SJCRH30 (cell line): ENCODE measurements around the gene ZNF787. TPM values are rescaled to one million over a fixed set of nuclear protein-coding genes. Genes with fewer than 3 reads are reported as not detected.
"Not testable (repeated sequence)": the region's sequence is repeated elsewhere in the genome, so short reads cannot be mapped to it uniquely, and the experiment has no call there.

Experiments
- DNase-seq, 2 experiments: peaks; one replicate each; pipeline ENCODE4 v3.0.0-alpha.2; 2015 to 2020
- H3K27ac ChIP-seq: fragments of 250-450 bp; sonication (Bioruptor Pico); 2 replicates; pipeline ENCODE4 v1.5.1; 2020; ENCODE audit warnings: mild to moderate bottlenecking, moderate library complexity
- H3K27me3 ChIP-seq: fragments of 250-450 bp; sonication (Bioruptor Pico); 2 replicates; pipeline ENCODE4 v1.5.1; 2020; ENCODE audit warnings: mild to moderate bottlenecking, moderate library complexity
- H3K36me3 ChIP-seq: fragments of 250-450 bp; sonication (Bioruptor Pico); 2 replicates; pipeline ENCODE4 v1.5.1; 2020; ENCODE audit warnings: mild to moderate bottlenecking, moderate library complexity
- H3K4me1 ChIP-seq: fragments of 250-450 bp; sonication (Bioruptor Pico); 2 replicates; pipeline ENCODE4 v1.5.1; 2020; ENCODE audit warnings: mild to moderate bottlenecking, moderate library complexity
- H3K4me3 ChIP-seq: fragments of 250-450 bp; sonication (Bioruptor Pico); 2 replicates; pipeline ENCODE4 v1.5.1; 2020; ENCODE audit warnings: mild to moderate bottlenecking, moderate library complexity
- H3K9me3 ChIP-seq: fragments of 250-450 bp; sonication (Bioruptor Pico); replicated peaks from 2 replicates; pipeline ENCODE4 v1.5.1; 2020; ENCODE audit warnings: mild to moderate bottlenecking, moderate library complexity
- total RNA-seq: library from RNA; depleted of rRNA; stranded (reverse); fragments of >200 nt; shearing (Covaris generic); gene quantifications from 2 replicates; pipeline ENCODE4 v1.2.3, GENCODE V29; 2014

ZNF787 gene
- total RNA-seq, 1 experiment from 2014 or later, result 24.8 TPM

DNA sequence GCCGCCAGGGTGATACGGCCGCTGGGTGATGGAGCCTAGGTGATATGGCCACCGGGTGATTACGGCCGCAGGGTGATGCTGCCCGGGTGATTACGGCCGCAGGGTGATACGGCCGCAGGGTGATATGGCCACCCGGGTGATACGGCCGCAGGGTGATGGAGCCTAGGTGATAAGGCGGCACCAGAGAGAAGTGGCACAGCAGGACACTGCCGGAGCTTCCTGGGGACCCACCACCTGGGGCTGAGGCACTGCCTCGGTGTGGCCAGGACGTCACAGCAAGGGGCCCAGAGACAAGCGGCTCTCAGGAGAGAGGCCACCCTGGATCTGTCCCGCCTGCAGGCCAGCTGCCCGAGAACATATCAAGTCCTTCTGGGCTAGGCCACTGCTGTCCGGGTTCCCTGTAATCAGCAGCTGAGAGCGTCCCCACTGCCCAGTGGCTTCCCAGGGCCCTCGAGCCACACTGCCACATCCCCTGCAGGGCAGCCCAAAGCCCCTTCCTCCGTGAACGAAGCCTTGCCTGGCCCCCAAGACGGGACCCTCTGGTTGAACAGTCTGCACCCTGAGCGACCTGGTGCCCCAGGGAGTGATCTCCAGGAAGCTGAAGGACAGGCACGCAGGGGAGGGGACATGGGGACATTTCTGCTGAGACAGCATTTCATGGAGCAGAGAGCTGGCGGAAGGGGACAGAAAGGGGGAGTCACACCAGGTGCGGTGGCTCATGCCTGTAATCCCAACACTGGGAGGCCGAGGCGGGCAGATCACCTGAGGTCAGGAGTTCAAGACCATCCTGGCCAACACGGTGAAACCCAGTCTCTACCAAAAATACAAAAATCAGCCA is 22.1 kb downstream of the ZNF787 start:
- no peaks in the 10 kb centered on the region for H3K4me1 ChIP-seq
- no peak for DNase-seq
- no peaks in the 10 kb centered on the region for H3K27me3 ChIP-seq
- no peak overlapping the region for H3K27ac ChIP-seq
- peaks cover 55% of the 10 kb centered on the region for H3K36me3 ChIP-seq
- H3K9me3 ChIP-seq, result no peaks in the 10 kb centered on the region
- H3K4me3 ChIP-seq, result no peak overlapping the region

DNA sequence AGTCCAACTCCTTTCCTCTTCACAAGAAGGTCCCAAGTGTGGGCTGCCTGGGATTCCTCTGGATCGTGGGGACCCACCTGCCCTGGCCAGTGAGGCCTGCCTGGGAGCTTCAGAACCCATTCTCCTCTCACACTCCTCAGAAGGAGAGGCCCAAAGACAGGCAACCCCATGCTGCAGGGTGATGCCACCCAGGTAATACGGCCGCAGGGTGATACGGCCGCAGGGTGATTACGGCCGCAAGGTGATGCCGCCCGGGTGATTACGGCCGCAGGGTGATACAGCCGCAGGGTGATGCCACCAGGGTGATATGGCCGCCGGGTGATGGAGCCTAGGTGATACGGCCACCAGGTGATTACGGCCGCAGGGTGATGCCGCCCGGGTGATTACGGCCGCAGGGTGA is 22.9 kb downstream of the ZNF787 start:
- H3K4me1 ChIP-seq, DNase-seq, H3K9me3 ChIP-seq, H3K27me3 ChIP-seq, H3K4me3 ChIP-seq, H3K27ac ChIP-seq: not testable (repeated sequence)
- H3K36me3 ChIP-seq, result peaks cover 61% of the 10 kb centered on the region

DNA sequence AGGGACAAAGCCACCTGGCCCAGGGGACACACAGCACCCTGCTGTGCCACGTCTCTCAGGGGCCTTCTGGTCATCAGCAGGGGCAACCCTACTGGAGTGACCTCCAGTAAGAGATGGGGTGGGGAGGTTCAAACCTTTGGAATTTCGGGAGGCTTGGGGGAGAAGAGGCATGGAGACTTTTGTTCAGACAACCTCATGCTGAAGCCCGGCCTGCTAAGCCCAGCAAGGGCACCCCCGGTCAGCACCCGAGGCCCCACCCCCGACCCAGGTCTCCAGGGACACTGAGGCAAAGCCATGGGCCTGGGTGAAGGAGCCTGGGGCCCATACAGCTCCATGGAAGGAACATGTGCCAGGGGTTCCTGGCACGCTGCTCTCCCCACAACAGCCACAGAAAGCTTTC is 23.3 kb downstream of the ZNF787 start:
- no peak for DNase-seq
- H3K4me1 ChIP-seq, result no peaks in the 10 kb centered on the region
- no peaks in the 10 kb centered on the region for H3K9me3 ChIP-seq
- no peak overlapping the region for H3K27ac ChIP-seq
- no peak overlapping the region for H3K4me3 ChIP-seq
- H3K36me3 ChIP-seq, result peaks cover 60% of the 10 kb centered on the region
- H3K27me3 ChIP-seq, result no peaks in the 10 kb centered on the region

- H3K9me3 ChIP-seq, result no peaks in the 10 kb centered on the region
- H3K4me3 ChIP-seq, result no peak overlapping the region
- H3K27ac ChIP-seq, result no peak overlapping the region
- H3K4me1 ChIP-seq, result no peaks in the 10 kb centered on the region
- no peak for DNase-seq
- no peaks in the 10 kb centered on the region for H3K27me3 ChIP-seq
- peaks cover 55% of the 10 kb centered on the region for H3K36me3 ChIP-seq
Observed at GRCh38 chr19:56097306-56097705, 23.8 kb downstream of the ZNF787 start.

GRCh38 chr19:56096665-56097064 is 24.4 kb downstream of the ZNF787 start:
- DNase-seq, result no peak
- no peaks in the 10 kb centered on the region for H3K9me3 ChIP-seq
- H3K4me1 ChIP-seq, result no peaks in the 10 kb centered on the region
- no peaks in the 10 kb centered on the region for H3K27me3 ChIP-seq
- peaks cover 48% of the 10 kb centered on the region for H3K36me3 ChIP-seq
- no peak overlapping the region for H3K27ac ChIP-seq
- H3K4me3 ChIP-seq, result no peak overlapping the region

DNA sequence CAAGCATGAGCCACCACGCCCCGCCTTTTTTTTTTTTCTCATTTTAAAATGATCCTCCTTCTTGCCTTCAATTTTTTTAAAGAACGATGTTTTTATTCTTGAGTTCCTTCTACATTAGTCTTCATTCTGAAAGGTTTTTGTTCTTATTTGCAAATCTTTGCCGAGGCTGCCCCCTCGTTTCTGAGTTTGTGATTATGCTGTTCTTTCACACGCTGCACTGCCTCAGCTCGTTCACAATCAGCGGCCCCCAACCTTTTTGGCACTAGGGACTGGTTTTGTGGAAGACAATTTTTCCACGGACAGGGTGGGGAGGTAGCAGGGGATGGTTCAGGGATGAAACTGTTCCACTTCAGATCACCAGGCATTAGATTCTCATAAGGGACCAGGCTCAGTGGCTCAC is 26.6 kb downstream of the ZNF787 start:
- no peak for DNase-seq
- no peaks in the 10 kb centered on the region for H3K27me3 ChIP-seq
- H3K4me3 ChIP-seq, result no peak overlapping the region
- no peaks in the 10 kb centered on the region for H3K4me1 ChIP-seq
- no peaks in the 10 kb centered on the region for H3K9me3 ChIP-seq
- H3K27ac ChIP-seq, result no peak overlapping the region
- H3K36me3 ChIP-seq, result peaks cover 53% of the 10 kb centered on the region

GRCh38 chr19:56092685-56093631 is 28.1 kb downstream of the ZNF787 start:
- no peak overlapping the region for H3K27ac ChIP-seq
- H3K4me3 ChIP-seq, result no peak overlapping the region
- no peak for DNase-seq
- H3K27me3 ChIP-seq, result no peaks in the 10 kb centered on the region
- H3K36me3 ChIP-seq, result peaks cover 54% of the 10 kb centered on the region
- H3K9me3 ChIP-seq, result no peaks in the 10 kb centered on the region
- no peaks in the 10 kb centered on the region for H3K4me1 ChIP-seq

- H3K4me3 ChIP-seq, result no peak overlapping the region
- DNase-seq, result no peak
- no peak overlapping the region for H3K27ac ChIP-seq
- H3K27me3 ChIP-seq, result no peaks in the 10 kb centered on the region
- H3K36me3 ChIP-seq, result peaks cover 52% of the 10 kb centered on the region
- H3K4me1 ChIP-seq, result no peaks in the 10 kb centered on the region
- H3K9me3 ChIP-seq, result no peaks in the 10 kb centered on the region
Observed at GRCh38 chr19:56091751-56092546, 29.1 kb downstream of the ZNF787 start.

DNA sequence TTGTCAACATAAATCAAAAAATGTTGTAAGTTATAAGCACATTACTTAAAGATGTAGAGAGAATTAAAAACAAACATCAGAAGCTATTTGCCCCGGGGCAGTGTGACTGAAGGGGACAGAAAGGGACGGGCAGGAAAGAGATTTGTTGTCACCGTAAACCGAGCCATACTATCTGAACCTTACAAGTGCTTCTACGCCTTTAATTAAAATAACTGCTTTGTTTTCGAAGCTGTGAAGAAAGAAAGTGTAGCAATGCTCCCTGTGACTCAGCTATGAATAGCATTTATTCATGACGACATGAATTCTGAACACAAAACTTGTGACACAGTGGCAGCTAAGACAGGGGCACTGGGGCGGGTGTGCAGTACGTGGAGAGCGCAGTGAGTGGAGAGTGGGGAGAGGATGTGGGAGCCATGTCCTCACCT is 30.0 kb downstream of the ZNF787 start:
- Histone ChIP-seq H3K4me1 (no peaks in the 10 kb centered on the region), H3K27ac (no peak overlapping the region), H3K9me3 (no peaks in the 10 kb centered on the region), H3K27me3 (no peaks in the 10 kb centered on the region), H3K4me3 (no peak overlapping the region), H3K36me3 (peaks cover 47% of the 10 kb centered on the region)
- DNase-seq, result no peak

DNA sequence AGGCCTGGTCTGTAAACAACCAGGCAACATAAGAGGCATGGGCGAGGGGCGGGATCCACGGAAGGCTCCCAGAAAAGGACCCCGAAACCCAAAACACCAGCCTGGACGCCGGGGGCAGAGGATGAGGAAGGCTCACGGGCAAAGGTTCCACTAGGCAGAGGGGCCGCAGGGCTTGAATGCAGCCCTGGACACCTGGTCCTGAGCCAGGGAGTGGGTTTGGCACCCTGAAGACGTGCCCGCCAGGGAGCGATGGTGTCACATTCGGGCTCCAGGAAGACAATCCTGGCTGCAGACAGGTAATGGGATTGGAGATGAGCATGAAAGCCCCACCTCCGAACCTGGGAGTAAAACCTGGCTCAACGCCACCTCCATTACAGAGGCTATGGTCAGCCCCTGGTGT is 31.8 kb downstream of the ZNF787 start:
- H3K4me1 ChIP-seq, result no peaks in the 10 kb centered on the region
- no peaks in the 10 kb centered on the region for H3K9me3 ChIP-seq
- no peak overlapping the region for H3K4me3 ChIP-seq
- no peaks in the 10 kb centered on the region for H3K27me3 ChIP-seq
- H3K36me3 ChIP-seq, result peaks cover 33% of the 10 kb centered on the region
- H3K27ac ChIP-seq, result no peak overlapping the region
- no peak for DNase-seq

DNA sequence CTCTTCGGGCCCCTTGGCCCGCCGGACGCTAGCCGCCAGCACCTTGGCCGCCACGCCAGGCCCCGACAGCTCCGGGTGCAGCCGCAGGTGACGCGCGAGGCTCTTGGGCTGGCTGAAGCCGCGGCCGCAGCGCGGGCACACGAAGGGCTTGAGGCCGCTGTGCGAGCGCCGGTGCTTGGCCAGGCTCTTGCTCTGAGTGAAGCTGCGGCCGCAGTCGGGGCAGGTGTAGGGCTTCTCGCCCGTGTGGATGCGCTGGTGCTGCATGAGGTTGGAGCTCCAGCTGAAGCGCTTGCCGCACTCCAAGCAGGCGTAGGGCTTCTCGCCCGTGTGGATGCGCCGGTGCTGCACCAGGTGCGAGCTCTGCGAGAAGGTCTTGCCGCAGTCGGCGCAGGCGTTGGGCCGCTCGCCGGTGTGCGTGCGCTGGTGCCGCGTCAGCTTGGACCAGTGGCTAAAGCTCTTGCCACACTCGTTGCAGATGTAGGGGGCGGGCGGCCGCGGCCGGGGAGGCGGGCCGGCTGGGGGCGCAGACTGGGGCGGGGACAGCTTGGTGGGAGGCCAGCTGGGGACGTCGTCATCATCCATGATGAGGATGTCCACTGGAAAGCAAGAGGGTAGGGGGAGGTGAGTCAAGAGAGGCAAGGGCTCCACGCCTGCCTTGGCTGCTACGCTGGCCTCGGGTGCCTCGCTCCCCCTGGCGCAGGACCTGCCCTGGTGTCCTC is 32.4 kb downstream of the ZNF787 start:
- no peak overlapping the region for H3K27ac ChIP-seq
- no peak for DNase-seq
- no peaks in the 10 kb centered on the region for H3K4me1 ChIP-seq
- H3K36me3 ChIP-seq, result peaks cover 31% of the 10 kb centered on the region
- H3K9me3 ChIP-seq, result no peaks in the 10 kb centered on the region
- no peak overlapping the region for H3K4me3 ChIP-seq
- no peaks in the 10 kb centered on the region for H3K27me3 ChIP-seq

DNA sequence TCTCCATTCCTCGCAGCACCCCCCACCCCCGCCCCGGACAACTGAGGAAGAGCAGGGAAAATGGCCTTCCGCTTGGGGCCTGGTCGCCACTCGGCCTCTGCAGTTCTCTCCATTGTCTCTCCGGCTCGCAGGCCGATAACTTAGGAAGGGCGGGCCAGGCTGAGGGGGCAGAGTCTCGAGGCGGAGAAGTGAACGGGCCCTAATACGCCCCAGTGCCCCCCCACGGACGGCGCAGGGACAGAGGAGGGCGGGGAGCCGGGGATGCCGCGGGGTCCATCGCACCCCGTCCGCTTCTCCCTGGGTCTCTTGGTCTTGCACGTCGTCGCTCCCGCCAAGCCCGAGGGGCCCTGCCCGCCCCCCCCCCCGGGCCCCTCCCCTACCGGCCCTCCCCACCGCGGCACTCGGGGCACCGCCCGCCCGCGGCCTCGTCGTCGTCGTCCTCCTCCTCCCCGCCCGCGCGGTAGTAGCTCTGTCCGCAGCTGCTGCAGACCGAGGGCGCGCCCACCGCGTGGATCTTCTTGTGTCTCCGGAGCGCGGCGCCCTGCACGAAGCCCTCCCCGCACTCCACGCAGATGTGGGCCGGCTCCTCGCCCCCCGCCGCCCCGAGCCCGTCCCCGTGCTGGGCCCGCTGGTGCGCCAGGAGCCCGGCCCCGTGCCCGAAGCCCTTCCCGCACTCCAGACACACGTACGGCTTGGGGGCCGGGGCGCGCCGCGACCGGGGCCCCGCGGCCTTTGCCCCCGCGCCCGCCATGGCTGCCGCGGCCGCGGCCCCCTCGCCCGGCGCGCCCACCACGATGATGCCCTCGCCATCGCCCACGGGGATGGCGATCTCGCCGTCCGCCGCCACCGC is 33.2 kb downstream of the ZNF787 start:
- Histone ChIP-seq H3K27me3 (no peaks in the 10 kb centered on the region), H3K36me3 (peaks cover 26% of the 10 kb centered on the region), H3K27ac (no peak overlapping the region), H3K4me3 (no peak overlapping the region), H3K4me1 (no peaks in the 10 kb centered on the region), H3K9me3 (no peaks in the 10 kb centered on the region)
- DNase-seq, result no peak

- H3K4me1 ChIP-seq, result no peaks in the 10 kb centered on the region
- no peaks in the 10 kb centered on the region for H3K9me3 ChIP-seq
- peaks cover 26% of the 10 kb centered on the region for H3K36me3 ChIP-seq
- no peak overlapping the region for H3K4me3 ChIP-seq
- H3K27ac ChIP-seq, result no peak overlapping the region
- no peak for DNase-seq
- no peaks in the 10 kb centered on the region for H3K27me3 ChIP-seq
Observed at GRCh38 chr19:56086671-56087430, 34.2 kb downstream of the ZNF787 start.
